22Rv1 (cell line): ENCODE data around the gene TTYH1.

ENCODE experiments used
- ZFX ChIP-seq: fragments of 450-650 bp; IDR thresholded peaks from 2 replicates; pipeline ENCODE4 v1.6.1; 2017; ENCODE audit warnings: antibody characterized with exemption, borderline replicate concordance
- TF ChIP-seq, protein P1 (sequence below): fragments of 450-650 bp; IDR thresholded peaks from 2 replicates; pipeline ENCODE4 v1.5.1; 2017; ENCODE audit warnings: mild to moderate bottlenecking

DNA sequence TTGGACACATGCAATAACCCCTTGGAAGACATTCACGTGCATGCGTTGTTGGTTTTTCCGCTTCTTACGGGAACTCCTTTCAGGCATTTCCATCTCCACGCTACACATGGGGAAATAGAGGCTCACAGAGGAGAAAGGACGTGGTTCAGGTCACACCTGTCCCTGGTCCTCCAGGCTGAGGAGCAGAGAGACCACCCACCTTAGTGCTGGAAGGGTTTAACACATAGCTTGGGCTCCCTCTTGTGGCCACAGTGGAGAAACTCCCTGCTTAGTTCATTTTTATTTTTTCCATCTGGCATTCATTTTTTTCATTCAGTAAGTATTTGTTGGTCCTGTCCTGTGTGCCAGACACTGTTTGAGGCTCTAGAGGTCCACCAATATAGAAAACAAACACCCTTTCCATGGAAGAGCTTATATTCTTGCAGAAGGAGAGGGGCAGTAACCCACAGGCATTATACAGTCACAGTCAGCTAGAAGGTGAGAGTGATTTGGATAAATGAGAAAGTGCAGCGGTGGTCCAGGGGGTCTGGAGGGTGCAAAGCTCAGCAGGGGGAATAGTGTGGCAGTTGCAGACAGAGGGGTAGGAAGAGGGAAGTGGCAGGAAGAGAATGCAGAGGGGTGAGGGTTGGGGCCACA lies 24.2 kb upstream of the TTYH1 start:
- TF ChIP-seq, protein P1, sequence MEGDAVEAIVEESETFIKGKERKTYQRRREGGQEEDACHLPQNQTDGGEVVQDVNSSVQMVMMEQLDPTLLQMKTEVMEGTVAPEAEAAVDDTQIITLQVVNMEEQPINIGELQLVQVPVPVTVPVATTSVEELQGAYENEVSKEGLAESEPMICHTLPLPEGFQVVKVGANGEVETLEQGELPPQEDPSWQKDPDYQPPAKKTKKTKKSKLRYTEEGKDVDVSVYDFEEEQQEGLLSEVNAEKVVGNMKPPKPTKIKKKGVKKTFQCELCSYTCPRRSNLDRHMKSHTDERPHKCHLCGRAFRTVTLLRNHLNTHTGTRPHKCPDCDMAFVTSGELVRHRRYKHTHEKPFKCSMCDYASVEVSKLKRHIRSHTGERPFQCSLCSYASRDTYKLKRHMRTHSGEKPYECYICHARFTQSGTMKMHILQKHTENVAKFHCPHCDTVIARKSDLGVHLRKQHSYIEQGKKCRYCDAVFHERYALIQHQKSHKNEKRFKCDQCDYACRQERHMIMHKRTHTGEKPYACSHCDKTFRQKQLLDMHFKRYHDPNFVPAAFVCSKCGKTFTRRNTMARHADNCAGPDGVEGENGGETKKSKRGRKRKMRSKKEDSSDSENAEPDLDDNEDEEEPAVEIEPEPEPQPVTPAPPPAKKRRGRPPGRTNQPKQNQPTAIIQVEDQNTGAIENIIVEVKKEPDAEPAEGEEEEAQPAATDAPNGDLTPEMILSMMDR: peak; percentile 90
- TF ChIP-seq ZFX: no peak
